HFFc6 (cell line): ENCODE results near the gene C19orf53. TPM values are rescaled to one million over a fixed set of nuclear protein-coding genes. Genes with fewer than 3 reads are reported as not detected.

Source experiments
- DNase-seq: peaks from one replicate; pipeline ENCODE4 v3.0.0-alpha.2; 2018
- H3K27ac Mint-ChIP-seq: 2 replicates; pipeline ENCODE4 v1.8.0; 2020; ENCODE audit warnings: mild to moderate bottlenecking, mixed read lengths
- H3K27me3 Mint-ChIP-seq: 2 replicates; pipeline ENCODE4 v1.8.0; 2021; ENCODE audit warnings: mild to moderate bottlenecking, moderate library complexity, mixed read lengths; ENCODE audit not compliant: insufficient read depth
- H3K36me3 Mint-ChIP-seq: 2 replicates; pipeline ENCODE4 v1.8.0; 2021; ENCODE audit warnings: low read depth, mixed read lengths
- H3K4me1 Mint-ChIP-seq: 2 replicates; pipeline ENCODE4 v1.8.0; 2020; ENCODE audit warnings: low read depth, mixed read lengths
- H3K4me3 Mint-ChIP-seq: 2 replicates; pipeline ENCODE4 v1.8.0; 2020; ENCODE audit warnings: mild to moderate bottlenecking, moderate library complexity, mixed read lengths
- H3K9me3 Mint-ChIP-seq: 2 replicates; pipeline ENCODE4 v1.8.0; 2020; ENCODE audit warnings: mild to moderate bottlenecking, mixed read lengths
- CTCF ChIP-seq: fragments of 200-600 bp; sonication (generic); IDR thresholded peaks from 2 replicates; pipeline ENCODE4 v1.5.0; 2021; ENCODE audit warnings: antibody characterized with exemption, mild to moderate bottlenecking
- total RNA-seq, 6 experiments: library from RNA; stranded (reverse); fragmentation: NEBNext Ultra II Directional; extraction: Animal tissue kit (Norgen Biotek cat#: 25700); gene quantifications; 2 replicates in 1 of 6; 3 replicates in 5 of 6; pipeline ENCODE4 v1.2.3, GENCODE V29; 2021

The C19orf53 gene
- total RNA-seq, 6 experiments from 2014 or later, result 123 to 204 (median 172) TPM

- Mint-ChIP-seq H3K9me3 (no peaks in the 10 kb centered on the region), H3K4me1 (no peaks in the 10 kb centered on the region), H3K27me3 (peaks cover 2% of the 10 kb centered on the region), H3K36me3 (peaks cover 7% of the 10 kb centered on the region), H3K4me3 (no peak overlapping the region), H3K27ac (no peak overlapping the region)
- no peak for TF ChIP-seq CTCF
- no peak for DNase-seq
Measured at GRCh38 chr19:13807421-13808021, 33.3 kb downstream of the C19orf53 start.

GRCh38 chr19:13808856-13809255 is 34.6 kb downstream of the C19orf53 start:
- no peak for DNase-seq
- Mint-ChIP-seq H3K4me1 (no peaks in the 10 kb centered on the region), H3K27ac (no peak overlapping the region), H3K4me3 (no peak overlapping the region), H3K27me3 (peaks cover 2% of the 10 kb centered on the region), H3K36me3 (peaks cover 17% of the 10 kb centered on the region), H3K9me3 (peaks cover 4% of the 10 kb centered on the region; the same call in 1 of the 2 replicates)
- TF ChIP-seq CTCF, result no peak

GRCh38 chr19:13812544-13812943 is 38.3 kb downstream of the C19orf53 start:
- Mint-ChIP-seq H3K27ac (no peak overlapping the region), H3K4me1 (no peaks in the 10 kb centered on the region), H3K36me3 (peaks cover 14% of the 10 kb centered on the region), H3K9me3 (peaks cover 4% of the 10 kb centered on the region; the same call in 1 of the 2 replicates), H3K27me3 (no peaks in the 10 kb centered on the region; the same call in none of the 2 replicates), H3K4me3 (no peak overlapping the region)
- no peak for TF ChIP-seq CTCF
- no peak for DNase-seq

GRCh38 chr19:13813147-13813546 is 38.9 kb downstream of the C19orf53 start:
- no peak for DNase-seq
- no peak overlapping the region for H3K4me3 Mint-ChIP-seq
- no peaks in the 10 kb centered on the region; the same call in none of the 2 replicates for H3K27me3 Mint-ChIP-seq
- TF ChIP-seq CTCF, result no peak
- no peak overlapping the region for H3K27ac Mint-ChIP-seq
- H3K4me1 Mint-ChIP-seq, result no peaks in the 10 kb centered on the region
- peaks cover 4% of the 10 kb centered on the region; the same call in 1 of the 2 replicates for H3K9me3 Mint-ChIP-seq
- peaks cover 15% of the 10 kb centered on the region for H3K36me3 Mint-ChIP-seq

GRCh38 chr19:13814550-13814949 is 40.3 kb downstream of the C19orf53 start:
- Mint-ChIP-seq H3K4me1 (no peaks in the 10 kb centered on the region), H3K36me3 (peaks cover 19% of the 10 kb centered on the region), H3K27me3 (no peaks in the 10 kb centered on the region; the same call in none of the 2 replicates), H3K9me3 (peaks cover 4% of the 10 kb centered on the region; the same call in 1 of the 2 replicates), H3K27ac (no peak overlapping the region), H3K4me3 (no peak overlapping the region)
- TF ChIP-seq CTCF, result no peak
- DNase-seq, result no peak
